ENCODE measurements around the gene NLE1.
"Not testable (repeated sequence)": the region's sequence is repeated elsewhere in the genome, so short reads cannot be mapped to it uniquely, and the experiment has no call there.

The NLE1 gene

GRCh38 chr17:35099908-35100307, 42.2 kb downstream of the NLE1 start:
- DNase-seq (ENCODE audit: low read depth in 1 of 2, low spot score in 1 of 2), result no peak
- H3K27me3 ChIP-seq (ENCODE audit: insufficient read depth, poor library complexity, severe bottlenecking), result no peaks in the 10 kb centered on the region
- H3K4me3 ChIP-seq (replicated peaks; ENCODE audit: insufficient read depth, low read length), result no peak overlapping the region
- TF ChIP-seq GABPA (IDR thresholded peaks at IDR 0.05; ENCODE audit: low read depth) (no peak), CTCF (IDR thresholded peaks at IDR 0.05; ENCODE audit: insufficient read depth, low read length) (no peak)
- no peak overlapping the region for H3K27ac ChIP-seq (replicated peaks)

DNA sequence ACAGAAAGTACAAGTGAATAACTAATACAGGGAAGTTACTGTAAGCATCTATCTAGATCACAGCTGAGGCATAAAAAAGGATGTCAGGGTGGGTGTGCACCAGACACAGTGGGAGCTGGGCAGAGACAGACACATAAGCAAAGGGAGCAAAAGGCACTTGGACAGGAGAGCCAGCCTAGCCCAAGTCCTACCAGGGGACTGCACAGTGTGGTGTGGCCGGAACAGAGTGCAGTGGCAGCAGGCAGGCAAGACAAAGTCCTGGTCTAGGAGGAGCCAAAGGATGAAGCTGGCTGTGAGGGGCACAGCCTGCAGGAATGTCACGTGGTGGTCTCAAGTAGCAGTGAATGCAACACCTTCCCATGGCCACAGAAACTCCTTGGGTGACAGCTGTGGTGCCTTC, 44.3 kb downstream of the NLE1 start:
- DNase-seq (ENCODE audit: low read depth in 1 of 2, low spot score in 1 of 2), result no peak
- H3K27ac ChIP-seq (replicated peaks), result no peak overlapping the region
- TF ChIP-seq, protein P1, sequence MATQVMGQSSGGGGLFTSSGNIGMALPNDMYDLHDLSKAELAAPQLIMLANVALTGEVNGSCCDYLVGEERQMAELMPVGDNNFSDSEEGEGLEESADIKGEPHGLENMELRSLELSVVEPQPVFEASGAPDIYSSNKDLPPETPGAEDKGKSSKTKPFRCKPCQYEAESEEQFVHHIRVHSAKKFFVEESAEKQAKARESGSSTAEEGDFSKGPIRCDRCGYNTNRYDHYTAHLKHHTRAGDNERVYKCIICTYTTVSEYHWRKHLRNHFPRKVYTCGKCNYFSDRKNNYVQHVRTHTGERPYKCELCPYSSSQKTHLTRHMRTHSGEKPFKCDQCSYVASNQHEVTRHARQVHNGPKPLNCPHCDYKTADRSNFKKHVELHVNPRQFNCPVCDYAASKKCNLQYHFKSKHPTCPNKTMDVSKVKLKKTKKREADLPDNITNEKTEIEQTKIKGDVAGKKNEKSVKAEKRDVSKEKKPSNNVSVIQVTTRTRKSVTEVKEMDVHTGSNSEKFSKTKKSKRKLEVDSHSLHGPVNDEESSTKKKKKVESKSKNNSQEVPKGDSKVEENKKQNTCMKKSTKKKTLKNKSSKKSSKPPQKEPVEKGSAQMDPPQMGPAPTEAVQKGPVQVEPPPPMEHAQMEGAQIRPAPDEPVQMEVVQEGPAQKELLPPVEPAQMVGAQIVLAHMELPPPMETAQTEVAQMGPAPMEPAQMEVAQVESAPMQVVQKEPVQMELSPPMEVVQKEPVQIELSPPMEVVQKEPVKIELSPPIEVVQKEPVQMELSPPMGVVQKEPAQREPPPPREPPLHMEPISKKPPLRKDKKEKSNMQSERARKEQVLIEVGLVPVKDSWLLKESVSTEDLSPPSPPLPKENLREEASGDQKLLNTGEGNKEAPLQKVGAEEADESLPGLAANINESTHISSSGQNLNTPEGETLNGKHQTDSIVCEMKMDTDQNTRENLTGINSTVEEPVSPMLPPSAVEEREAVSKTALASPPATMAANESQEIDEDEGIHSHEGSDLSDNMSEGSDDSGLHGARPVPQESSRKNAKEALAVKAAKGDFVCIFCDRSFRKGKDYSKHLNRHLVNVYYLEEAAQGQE (IDR thresholded peaks at IDR 0.05; ENCODE audit: insufficient replicate concordance, low read depth), result no peak
- TF ChIP-seq SPI1 (IDR thresholded peaks at IDR 0.05; ENCODE audit: borderline replicate concordance, low read depth) (no peak), POLR2AphosphoS5 (IDR thresholded peaks at IDR 0.05; ENCODE audit: low read depth) (no peak), GABPA (IDR thresholded peaks at IDR 0.05; ENCODE audit: low read depth) (no peak), CTCF (IDR thresholded peaks at IDR 0.05; ENCODE audit: insufficient read depth, low read length) (no peak)
- no peaks in the 10 kb centered on the region for H3K27me3 ChIP-seq (ENCODE audit: insufficient read depth, poor library complexity, severe bottlenecking)
- H3K4me3 ChIP-seq (replicated peaks; ENCODE audit: insufficient read depth, low read length), result no peak overlapping the region

- Histone ChIP-seq H3K4me3 (replicated peaks; ENCODE audit: insufficient read depth, low read length) (no peak overlapping the region), H3K27ac (replicated peaks) (no peak overlapping the region), H3K27me3 (ENCODE audit: insufficient read depth, poor library complexity, severe bottlenecking) (no peaks in the 10 kb centered on the region)
- no peak for DNase-seq (ENCODE audit: low read depth in 1 of 2, low spot score in 1 of 2)
- TF ChIP-seq POLR2AphosphoS5 (IDR thresholded peaks at IDR 0.05; ENCODE audit: low read depth) (no peak), GABPA (IDR thresholded peaks at IDR 0.05; ENCODE audit: low read depth) (no peak), CTCF (IDR thresholded peaks at IDR 0.05; ENCODE audit: insufficient read depth, low read length) (no peak), SPI1 (IDR thresholded peaks at IDR 0.05; ENCODE audit: borderline replicate concordance, low read depth) (no peak)
- TF ChIP-seq, protein P1 (IDR thresholded peaks at IDR 0.05; ENCODE audit: insufficient replicate concordance, low read depth), result no peak
Measured at GRCh38 chr17:35095741-35096140, 46.4 kb downstream of the NLE1 start.

DNA sequence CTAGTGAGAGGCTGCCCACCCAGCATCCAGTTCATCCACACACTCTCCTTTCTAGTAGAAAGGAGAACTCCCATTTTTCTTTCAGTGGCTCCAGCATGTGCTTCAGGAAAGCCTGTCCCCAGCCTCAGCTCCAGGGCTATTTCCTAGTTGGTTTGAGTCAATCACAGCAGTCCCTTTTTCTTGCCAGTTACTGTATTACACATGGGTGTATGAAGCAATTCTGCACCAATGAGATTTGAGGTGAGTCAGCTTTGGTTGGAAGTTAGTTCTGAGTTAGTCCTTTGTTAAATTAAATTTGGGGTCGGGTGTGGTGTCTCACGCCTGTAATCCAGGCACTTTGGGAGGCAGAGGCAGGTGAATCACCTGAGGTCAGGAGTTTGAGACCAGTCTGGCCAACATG, 47.2 kb downstream of the NLE1 start:
- no peak for DNase-seq (ENCODE audit: low read depth in 1 of 2, low spot score in 1 of 2)
- H3K27ac ChIP-seq (replicated peaks), result no peak overlapping the region
- no peak overlapping the region for H3K4me3 ChIP-seq (replicated peaks; ENCODE audit: insufficient read depth, low read length)
- no peaks in the 10 kb centered on the region for H3K27me3 ChIP-seq (ENCODE audit: insufficient read depth, poor library complexity, severe bottlenecking)
- TF ChIP-seq GABPA (IDR thresholded peaks at IDR 0.05; ENCODE audit: low read depth) (no peak), SPI1 (IDR thresholded peaks at IDR 0.05; ENCODE audit: borderline replicate concordance, low read depth) (no peak), POLR2AphosphoS5 (IDR thresholded peaks at IDR 0.05; ENCODE audit: low read depth) (no peak), CTCF (IDR thresholded peaks at IDR 0.05; ENCODE audit: insufficient read depth, low read length) (no peak)
- TF ChIP-seq, protein P1 (IDR thresholded peaks at IDR 0.05; ENCODE audit: insufficient replicate concordance, low read depth), result no peak

GRCh38 chr17:35090707-35091106, 51.4 kb downstream of the NLE1 start:
- not testable (repeated sequence) for DNase-seq (ENCODE audit: low read depth in 1 of 2, low spot score in 1 of 2); H3K27me3 ChIP-seq (ENCODE audit: insufficient read depth, poor library complexity, severe bottlenecking); H3K4me3 ChIP-seq (replicated peaks; ENCODE audit: insufficient read depth, low read length); H3K27ac ChIP-seq (replicated peaks)
